HTR-8/SVneo (cell line): ENCODE measurements around the gene KIRREL1.
"Not testable (repeated sequence)": the region's sequence is repeated elsewhere in the genome, so short reads cannot be mapped to it uniquely, and the experiment has no call there.

Experiments
- DNase-seq: peaks from one replicate; pipeline ENCODE4 v3.0.0; 2011; ENCODE audit warnings: low spot score, mixed read lengths; ENCODE audit not compliant: insufficient read length
- FAIRE-seq: peaks from 2 replicates; lab custom pipeline; 2011; peaks lifted over from hg19 to GRCh38; lab: Jason Lieb, UNC

The KIRREL1 gene

DNA sequence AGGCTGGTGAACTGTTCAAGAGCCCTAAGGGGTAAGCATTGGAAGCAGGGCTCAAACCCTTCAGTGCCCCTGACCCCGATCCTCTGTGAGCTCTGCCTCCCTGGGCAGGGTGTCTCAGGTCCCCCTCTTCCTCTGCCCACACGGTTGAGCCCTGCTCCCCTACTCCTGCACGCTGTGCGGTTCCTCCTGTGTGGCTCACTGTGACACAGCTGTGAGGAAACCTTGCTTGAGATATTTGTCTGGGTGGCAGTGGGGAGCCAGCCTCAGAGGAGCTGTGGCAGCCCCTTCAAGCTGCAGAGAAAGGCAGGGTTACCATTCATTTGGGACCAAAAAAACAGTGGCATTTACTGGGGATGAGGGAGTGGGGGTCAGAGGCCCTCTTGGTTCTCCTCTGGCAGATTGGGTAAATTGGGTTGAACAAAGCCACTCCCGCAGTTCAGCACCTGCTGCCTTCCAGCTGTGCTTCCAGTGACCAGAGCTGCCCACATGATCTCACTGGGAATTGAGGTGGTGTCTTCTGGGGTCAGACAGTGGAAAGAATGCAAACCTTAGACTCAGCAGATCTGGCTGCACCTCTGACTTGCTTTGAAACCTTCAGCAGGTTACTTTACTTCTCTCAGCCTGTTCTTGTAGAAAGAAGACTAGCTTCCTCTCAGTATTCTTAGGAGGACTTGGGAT, 126.7 kb downstream of the KIRREL1 start:
- FAIRE-seq (no peak), DNase-seq (no peak)

- FAIRE-seq (no peak), DNase-seq (peak; percentile 41)
Observed at GRCh38 chr1:158121604-158122254, 128.3 kb downstream of the KIRREL1 start.

DNA sequence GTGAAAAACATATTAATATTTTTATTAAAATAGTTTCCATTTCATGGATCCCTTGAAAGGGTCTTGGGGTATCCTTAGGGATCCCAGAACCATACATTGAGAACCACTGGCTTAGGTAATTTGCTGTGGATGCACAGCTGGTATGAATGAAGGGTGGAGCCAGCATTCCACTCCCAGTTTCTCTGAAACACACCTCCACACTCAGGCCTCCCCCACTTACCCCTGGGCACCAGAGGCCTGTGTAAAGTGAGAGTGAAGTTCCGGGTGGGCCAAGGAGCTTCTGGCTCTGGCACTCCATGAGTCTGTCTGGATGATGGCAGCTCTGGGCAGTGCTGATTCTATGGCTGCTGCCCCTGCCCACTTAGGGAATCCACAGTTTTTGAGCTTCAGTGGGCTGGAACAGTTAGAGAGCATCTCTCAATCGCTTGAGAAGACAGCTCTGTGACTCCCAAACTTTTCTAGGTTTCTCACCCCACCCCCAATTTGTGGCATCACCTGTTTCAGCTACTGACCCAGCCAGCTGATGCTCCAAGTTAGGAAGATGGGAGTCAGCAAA, 129.5 kb downstream of the KIRREL1 start:
- FAIRE-seq: no peak
- no peak for DNase-seq

DNA sequence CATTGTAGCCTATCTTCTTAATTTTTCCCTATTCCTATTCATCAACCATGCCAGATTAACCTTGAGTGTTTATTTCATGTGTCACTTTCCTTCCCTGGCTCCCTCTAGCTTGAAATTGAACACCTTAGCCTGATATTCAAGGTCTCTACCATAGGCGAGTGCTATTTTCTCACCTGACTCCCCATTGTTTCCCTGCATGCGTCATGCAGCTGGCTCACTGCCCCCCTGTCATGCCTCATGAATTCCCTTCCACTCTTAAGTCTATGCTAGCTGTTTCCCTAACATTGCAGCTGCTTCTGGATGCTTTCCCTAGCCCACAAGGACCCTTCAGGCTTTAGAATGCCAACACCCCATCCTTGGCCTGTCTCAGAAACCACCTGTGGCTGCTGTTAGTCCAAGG, 130.6 kb downstream of the KIRREL1 start:
- FAIRE-seq: no peak
- DNase-seq: no peak

GRCh38 chr1:158124999-158125398, 131.6 kb downstream of the KIRREL1 start:
- DNase-seq (peak; percentile 72), FAIRE-seq (no peak)

DNA sequence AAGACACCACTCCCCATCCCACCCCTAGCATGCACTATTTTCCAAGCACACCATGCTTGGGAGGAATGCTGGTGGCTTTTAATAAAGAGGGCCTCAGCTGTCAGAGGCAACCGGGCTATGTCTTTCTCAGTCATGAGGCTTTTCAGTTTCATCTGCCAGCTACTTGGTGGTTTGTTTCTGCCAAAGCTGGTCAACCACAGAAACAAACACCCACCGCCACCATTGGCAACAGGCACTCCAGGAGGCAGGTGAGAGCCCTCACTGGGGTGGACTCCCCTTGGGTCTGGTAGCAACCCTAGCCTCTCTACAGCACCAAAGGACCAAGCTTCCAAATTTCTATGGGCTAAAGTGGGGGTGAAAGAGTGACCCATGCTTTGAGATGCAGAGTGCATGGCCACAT, 133.0 kb downstream of the KIRREL1 start:
- DNase-seq: no peak
- no peak for FAIRE-seq

DNA sequence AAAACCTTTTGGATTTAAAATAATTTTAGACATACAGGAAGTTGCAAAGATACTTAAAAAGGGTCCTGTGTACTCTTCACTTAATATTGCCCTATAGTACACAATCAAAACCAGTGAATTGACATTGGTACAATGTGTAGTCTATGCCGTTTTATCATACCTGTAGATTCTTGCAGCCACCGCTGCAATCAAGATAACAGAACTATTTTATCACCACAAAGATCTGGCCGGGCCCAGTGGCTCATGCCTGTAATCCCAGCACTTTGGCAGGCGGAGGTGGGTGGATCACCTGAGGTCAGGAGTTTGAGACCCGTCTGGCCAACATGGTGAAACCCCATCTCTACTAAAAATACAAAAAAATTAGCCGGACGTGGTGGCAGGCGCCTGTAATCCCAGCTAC, 135.1 kb downstream of the KIRREL1 start:
- FAIRE-seq, DNase-seq: not testable (repeated sequence)

DNA sequence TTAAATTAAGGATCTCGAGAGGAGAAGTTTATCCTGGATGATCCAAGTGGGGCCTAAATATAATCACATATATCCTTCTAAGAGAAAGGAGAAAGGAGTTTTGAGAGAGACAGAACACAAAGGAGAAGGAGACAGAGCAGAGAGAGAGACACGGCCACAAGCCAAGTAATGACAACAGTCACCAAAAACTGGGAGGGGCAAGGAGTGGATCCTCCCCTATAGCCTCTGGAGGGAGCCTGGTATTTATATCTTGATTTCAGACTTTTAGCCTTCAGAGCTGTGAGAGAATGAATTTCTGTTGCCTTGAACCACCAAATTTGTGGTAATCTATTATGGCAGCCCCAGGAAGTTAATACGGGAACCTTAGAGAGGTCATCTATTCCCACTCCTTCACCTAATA, 137.8 kb downstream of the KIRREL1 start:
- DNase-seq: no peak
- FAIRE-seq: no peak

- FAIRE-seq: no peak
- DNase-seq: no peak
Observed at GRCh38 chr1:158140764-158141192, 147.3 kb downstream of the KIRREL1 start.

GRCh38 chr1:158145173-158145719, 151.8 kb downstream of the KIRREL1 start:
- DNase-seq: peak; percentile 24
- no peak for FAIRE-seq

DNA sequence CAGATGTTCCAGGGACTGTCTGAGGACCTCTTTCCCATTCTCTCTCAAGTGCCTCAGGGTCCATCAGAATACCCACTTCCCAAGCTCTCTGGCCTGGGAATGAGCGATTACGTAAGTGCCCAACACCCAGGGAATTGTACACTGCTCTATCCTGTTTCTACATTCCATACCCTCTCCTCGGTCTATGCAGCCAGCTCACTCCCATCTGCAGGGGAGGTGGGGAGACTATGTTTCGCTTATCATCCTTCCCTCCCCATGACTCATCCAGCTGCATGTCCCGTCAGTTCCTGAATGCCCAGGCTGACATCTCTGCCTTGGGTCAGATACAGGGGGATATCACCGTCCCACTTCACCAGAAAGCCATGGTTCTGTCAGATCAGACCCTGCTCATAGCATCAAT, 152.7 kb downstream of the KIRREL1 start:
- DNase-seq (peak; percentile 47), FAIRE-seq (no peak)

DNA sequence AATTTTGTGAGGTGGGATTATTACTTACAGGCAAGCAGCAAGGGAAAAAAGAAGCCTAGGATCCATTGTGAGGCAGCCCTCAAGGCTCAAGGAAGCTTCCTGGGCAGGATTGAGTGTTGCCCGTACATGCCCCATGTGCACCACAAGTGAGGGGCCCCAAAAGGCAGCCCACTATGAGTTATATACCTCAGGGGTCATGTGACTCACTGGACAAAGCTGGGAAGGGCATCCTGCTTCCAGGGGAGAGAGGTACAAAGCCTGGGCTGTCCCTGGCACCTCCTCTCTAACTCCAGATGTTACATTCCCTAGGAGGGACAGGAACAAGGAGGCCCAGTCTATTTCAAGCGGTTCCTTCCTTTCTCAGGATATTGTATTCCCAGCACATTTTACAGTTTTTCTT, 153.3 kb downstream of the KIRREL1 start:
- no peak for FAIRE-seq
- no peak for DNase-seq

- no peak for FAIRE-seq
Observed at GRCh38 chr1:158147401-158147800, 154.0 kb downstream of the KIRREL1 start.

GRCh38 chr1:158147869-158148268, 154.4 kb downstream of the KIRREL1 start:
- FAIRE-seq (no peak), DNase-seq (no peak)

More at GRCh38 chr1:158147401-158147800, 154.0 kb downstream of the KIRREL1 start:
- DNase-seq: no peak

- DNase-seq (no peak), FAIRE-seq (no peak)
Observed at GRCh38 chr1:158148468-158148867, 155.0 kb downstream of the KIRREL1 start.

DNA sequence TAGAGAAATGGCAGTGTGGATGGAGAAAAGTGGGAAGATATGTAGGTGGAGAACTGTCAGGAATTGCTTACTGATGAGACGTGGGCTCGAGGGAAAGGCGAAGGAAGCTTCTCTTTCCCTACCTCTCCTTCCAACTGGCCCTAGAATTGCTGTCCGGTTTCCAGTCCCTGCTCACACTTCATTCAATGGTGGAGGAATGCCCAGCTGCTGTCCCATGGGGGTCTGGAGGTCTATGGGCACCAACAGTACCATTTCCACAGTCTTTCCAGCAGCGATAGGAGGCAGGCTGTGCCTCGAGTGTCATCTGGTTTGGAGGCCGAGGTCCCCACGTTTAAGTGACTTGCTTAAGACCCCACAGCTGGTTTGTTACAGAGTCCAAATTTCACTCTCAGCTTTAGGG, 155.7 kb downstream of the KIRREL1 start:
- no peak for FAIRE-seq
- DNase-seq: no peak
